GM18861 (cell line): Measurements from ENCODE around the gene RNF150.

Source experiments
- ATAC-seq: cut with Tn5 transposase; IDR thresholded peaks from one replicate; pipeline ENCODE4 v1.9.1; 2021; ENCODE audit not compliant: unreplicated experiment

RNF150 gene

GRCh38 chr4:140986045-140986444 lies 147.2 kb downstream of the RNF150 start:
- no peak for ATAC-seq

- ATAC-seq = no peak
Measured at GRCh38 chr4:140982613-140983340, 150.5 kb downstream of the RNF150 start.

GRCh38 chr4:140980426-140981200 lies 152.7 kb downstream of the RNF150 start:
- ATAC-seq = no peak

- ATAC-seq = no peak
Measured at GRCh38 chr4:140976768-140977167, 156.5 kb downstream of the RNF150 start.

- no peak for ATAC-seq
Measured at GRCh38 chr4:140971077-140971792, 162.0 kb downstream of the RNF150 start.

GRCh38 chr4:140969296-140969695 lies 164.0 kb downstream of the RNF150 start:
- no peak for ATAC-seq

GRCh38 chr4:140968371-140968770 lies 164.9 kb downstream of the RNF150 start:
- no peak for ATAC-seq

- ATAC-seq = no peak
Measured at GRCh38 chr4:140963883-140964282, 169.4 kb downstream of the RNF150 start.

GRCh38 chr4:140955641-140956040 lies 177.6 kb downstream of the RNF150 start:
- ATAC-seq = no peak

GRCh38 chr4:140952717-140953116 lies 180.6 kb downstream of the RNF150 start:
- ATAC-seq = no peak

- ATAC-seq = no peak
Measured at GRCh38 chr4:140947506-140947905, 185.8 kb downstream of the RNF150 start.

- no peak for ATAC-seq
Measured at GRCh38 chr4:140945106-140945505, 188.2 kb downstream of the RNF150 start.

- no peak for ATAC-seq
Measured at GRCh38 chr4:140944572-140944971, 188.7 kb downstream of the RNF150 start.

- ATAC-seq = no peak
Measured at GRCh38 chr4:140944199-140944515, 189.1 kb downstream of the RNF150 start.

- no peak for ATAC-seq
Measured at GRCh38 chr4:140943486-140944198, 189.6 kb downstream of the RNF150 start.

GRCh38 chr4:140940589-140940988 lies 192.7 kb downstream of the RNF150 start:
- no peak for ATAC-seq

- no peak for ATAC-seq
Measured at GRCh38 chr4:140937866-140938265, 195.4 kb downstream of the RNF150 start.

- no peak for ATAC-seq
Measured at GRCh38 chr4:140935254-140935653, 198.0 kb downstream of the RNF150 start.

GRCh38 chr4:140932501-140933045 lies 200.7 kb downstream of the RNF150 start:
- no peak for ATAC-seq

GRCh38 chr4:140931911-140932310 lies 201.4 kb downstream of the RNF150 start:
- ATAC-seq = no peak

GRCh38 chr4:140930557-140930956 lies 202.7 kb downstream of the RNF150 start:
- no peak for ATAC-seq
